Measurements from ENCODE around the gene CD300H. TPM values are rescaled to one million over a fixed set of nuclear protein-coding genes. Genes with fewer than 3 reads are reported as not detected.
A peak's percentile ranks its signal among the peaks of the same experiment; 100 is the strongest.

The CD300H gene
- total RNA-seq, 2 donors from 2014 or later = not detected

DNA sequence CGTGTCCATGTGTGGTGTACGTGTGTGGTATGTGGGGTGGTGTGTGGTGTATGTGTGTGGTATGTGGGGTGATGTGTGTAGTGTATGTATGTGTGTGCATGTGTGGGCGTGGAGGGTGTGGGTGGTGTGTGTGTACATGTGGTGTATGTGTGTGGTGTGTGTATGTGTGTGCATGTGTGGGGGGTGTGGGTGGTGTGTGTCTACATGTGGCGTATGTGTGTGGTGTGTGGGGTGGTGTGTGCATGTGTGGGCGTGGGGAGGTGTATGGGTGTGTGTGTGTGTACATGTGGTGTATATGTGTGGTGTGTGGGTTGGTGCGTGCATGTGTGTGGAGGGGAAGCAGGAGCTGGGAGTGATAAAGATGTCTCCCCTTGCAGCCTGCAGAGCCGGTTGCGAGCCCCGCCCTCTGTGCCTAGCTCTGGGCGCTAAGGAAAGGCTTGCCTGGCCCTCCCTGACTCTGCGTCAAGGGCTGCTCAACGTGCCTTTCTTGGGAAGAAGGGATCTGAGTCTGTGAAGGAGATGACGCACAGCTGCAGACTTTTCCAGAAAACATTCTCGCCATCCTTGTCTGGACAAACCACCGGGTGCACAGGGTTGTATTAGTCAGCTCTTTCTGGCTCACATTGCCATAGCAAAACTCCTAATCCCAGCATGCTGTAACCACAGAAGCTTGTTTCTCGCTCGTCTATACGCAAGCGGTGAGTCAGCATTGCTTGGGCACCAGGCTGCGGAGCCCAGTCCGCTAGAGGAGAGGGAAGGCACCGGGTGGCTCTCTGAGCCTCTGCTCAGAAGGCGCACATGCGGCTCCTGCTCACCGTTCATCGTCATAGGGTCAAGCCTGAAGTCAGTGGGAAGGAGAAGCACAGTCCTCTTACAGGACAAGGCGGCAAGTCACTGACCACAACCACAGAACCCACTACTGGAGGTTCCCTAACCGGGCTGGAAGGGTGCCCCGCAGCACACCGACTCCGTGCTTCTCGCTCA, 2.0 kb upstream of the CD300H start:
- H3K27ac ChIP-seq = no peak overlapping the region
- ATAC-seq (ENCODE audit: insufficient number of reproducible peaks, low FRiP score, low read depth) (peak; percentile 66), DNase-seq (ENCODE audit: low spot score) (peak; percentile 35)
- no peaks in the 10 kb centered on the region for H3K9me3 ChIP-seq
- H3K27me3 ChIP-seq (replicated peaks; ENCODE audit: insufficient read depth) = no peaks in the 10 kb centered on the region
- H3K4me1 ChIP-seq (ENCODE audit: control insufficient read depth in 1 of 2, low read depth in 2 of 2) = peaks cover 0 to 4% of the 10 kb centered on the region in 2 donors
- TF ChIP-seq, protein P1, sequence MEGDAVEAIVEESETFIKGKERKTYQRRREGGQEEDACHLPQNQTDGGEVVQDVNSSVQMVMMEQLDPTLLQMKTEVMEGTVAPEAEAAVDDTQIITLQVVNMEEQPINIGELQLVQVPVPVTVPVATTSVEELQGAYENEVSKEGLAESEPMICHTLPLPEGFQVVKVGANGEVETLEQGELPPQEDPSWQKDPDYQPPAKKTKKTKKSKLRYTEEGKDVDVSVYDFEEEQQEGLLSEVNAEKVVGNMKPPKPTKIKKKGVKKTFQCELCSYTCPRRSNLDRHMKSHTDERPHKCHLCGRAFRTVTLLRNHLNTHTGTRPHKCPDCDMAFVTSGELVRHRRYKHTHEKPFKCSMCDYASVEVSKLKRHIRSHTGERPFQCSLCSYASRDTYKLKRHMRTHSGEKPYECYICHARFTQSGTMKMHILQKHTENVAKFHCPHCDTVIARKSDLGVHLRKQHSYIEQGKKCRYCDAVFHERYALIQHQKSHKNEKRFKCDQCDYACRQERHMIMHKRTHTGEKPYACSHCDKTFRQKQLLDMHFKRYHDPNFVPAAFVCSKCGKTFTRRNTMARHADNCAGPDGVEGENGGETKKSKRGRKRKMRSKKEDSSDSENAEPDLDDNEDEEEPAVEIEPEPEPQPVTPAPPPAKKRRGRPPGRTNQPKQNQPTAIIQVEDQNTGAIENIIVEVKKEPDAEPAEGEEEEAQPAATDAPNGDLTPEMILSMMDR (IDR thresholded peaks at IDR 0.05) = no peak
- no peaks in the 10 kb centered on the region for H3K36me3 ChIP-seq
- H3K4me3 ChIP-seq = no peak overlapping the region

DNA sequence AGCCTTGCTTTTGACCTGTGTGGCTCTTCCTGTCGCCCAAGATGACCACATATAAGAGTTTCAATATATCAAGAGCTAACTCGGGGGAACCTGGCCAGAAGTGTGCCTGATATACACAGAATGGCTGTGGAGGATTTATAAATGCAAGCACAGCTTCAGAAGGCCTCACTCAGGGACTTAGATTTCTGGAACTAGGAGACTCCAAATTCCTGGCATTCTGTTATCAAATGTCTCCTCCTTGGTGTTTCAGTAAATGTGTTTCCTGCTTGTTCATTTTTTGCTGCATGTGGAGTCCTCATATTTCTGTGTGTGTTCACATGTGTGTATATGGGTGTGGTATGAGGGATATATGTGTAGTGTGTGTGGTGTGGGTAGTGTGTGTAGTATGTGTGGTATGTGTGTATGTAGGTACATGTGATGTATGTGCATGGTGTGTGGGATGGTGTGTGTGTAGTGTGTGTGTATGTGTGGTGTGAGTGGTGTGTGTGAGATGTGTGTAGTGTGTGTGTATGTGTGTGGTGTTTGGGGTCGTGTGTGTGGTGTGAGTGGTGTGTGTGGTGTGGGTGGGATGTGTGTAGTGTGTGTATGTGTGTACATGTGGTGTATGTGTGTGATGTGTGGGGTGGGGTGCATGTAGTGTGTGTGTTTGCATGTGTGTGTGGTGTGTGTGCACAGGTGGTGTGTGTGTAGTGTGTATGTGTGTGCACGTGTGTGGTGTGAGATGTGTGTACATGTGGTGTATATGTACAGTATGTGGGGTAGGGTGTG, 981 bp upstream of the CD300H start:
- TF ChIP-seq, protein P1 (IDR thresholded peaks at IDR 0.05) = no peak
- DNase-seq (ENCODE audit: low spot score) = no peak
- no peaks in the 10 kb centered on the region for H3K9me3 ChIP-seq
- no peak for ATAC-seq (ENCODE audit: insufficient number of reproducible peaks, low FRiP score, low read depth)
- no peak overlapping the region for H3K4me3 ChIP-seq
- no peaks in the 10 kb centered on the region for H3K27me3 ChIP-seq (replicated peaks; ENCODE audit: insufficient read depth)
- no peak overlapping the region for H3K27ac ChIP-seq
- H3K4me1 ChIP-seq (ENCODE audit: control insufficient read depth in 1 of 2, low read depth in 2 of 2) = peaks cover 0 to 4% of the 10 kb centered on the region in 2 donors
- H3K36me3 ChIP-seq = no peaks in the 10 kb centered on the region

DNA sequence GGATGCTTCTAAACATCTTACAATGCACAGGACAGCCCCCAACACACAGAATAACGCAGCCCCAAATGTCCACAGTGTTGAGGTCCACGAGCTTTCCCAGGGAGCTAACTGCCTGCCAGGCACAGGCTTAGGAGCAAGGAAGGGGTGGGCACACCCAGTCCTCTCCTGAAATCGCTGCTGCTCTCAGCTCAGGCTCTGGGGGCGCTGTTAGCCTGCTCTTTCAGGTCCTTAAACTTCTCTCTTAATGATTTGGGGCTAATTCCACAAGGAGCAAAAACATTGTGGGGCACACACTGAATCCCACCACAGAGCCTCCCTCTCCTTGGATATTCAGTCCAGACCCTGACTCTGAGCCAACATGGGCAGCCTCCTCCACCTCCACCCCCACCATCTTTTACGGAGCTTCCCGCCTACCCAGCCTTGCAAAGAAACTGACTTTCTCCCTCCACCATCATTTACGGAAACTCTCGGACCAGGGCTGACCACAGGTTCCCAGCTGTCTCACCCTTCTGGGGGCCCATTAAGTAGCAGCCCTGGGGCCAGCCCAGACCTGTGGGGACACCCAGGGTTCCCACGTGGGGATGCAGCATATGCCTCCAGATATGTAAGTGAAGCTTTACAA, 1.1 kb downstream of the CD300H start:
- Histone ChIP-seq H3K27ac (no peak overlapping the region), H3K27me3 (replicated peaks; ENCODE audit: insufficient read depth) (no peaks in the 10 kb centered on the region), H3K9me3 (no peaks in the 10 kb centered on the region), H3K4me3 (no peak overlapping the region), H3K4me1 (ENCODE audit: control insufficient read depth in 1 of 2, low read depth in 2 of 2) (peaks cover 0 to 4% of the 10 kb centered on the region in 2 donors), H3K36me3 (no peaks in the 10 kb centered on the region)
- DNase-seq (ENCODE audit: low spot score) = no peak
- no peak for ATAC-seq (ENCODE audit: insufficient number of reproducible peaks, low FRiP score, low read depth)
- TF ChIP-seq, protein P1 (IDR thresholded peaks at IDR 0.05) = no peak

DNA sequence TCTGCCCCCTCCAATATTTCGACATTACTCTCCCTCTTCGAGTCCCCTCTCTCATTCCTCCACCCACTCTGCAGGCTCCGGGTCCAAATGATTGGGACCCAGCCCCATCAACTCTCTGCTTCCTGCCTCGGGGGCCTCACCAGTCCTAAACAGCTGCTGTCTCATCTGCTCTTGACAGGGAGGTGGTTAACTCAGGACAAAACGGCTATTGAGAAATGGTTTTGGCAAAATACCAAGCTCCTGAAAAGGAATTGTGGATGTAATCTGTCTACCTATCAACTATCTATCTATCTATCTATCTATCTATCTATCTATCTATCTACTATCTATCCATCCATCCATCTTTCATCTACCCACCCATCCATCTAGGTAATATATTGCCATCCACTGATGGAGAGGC, 2.2 kb downstream of the CD300H start:
- peaks cover 0 to 4% of the 10 kb centered on the region in 2 donors for H3K4me1 ChIP-seq (ENCODE audit: control insufficient read depth in 1 of 2, low read depth in 2 of 2)
- H3K27ac ChIP-seq = no peak overlapping the region
- TF ChIP-seq, protein P1 (IDR thresholded peaks at IDR 0.05) = no peak
- no peak overlapping the region for H3K4me3 ChIP-seq
- ATAC-seq (ENCODE audit: insufficient number of reproducible peaks, low FRiP score, low read depth) = no peak
- H3K27me3 ChIP-seq (replicated peaks; ENCODE audit: insufficient read depth) = no peaks in the 10 kb centered on the region
- H3K9me3 ChIP-seq = no peaks in the 10 kb centered on the region
- no peaks in the 10 kb centered on the region for H3K36me3 ChIP-seq
- no peak for DNase-seq (ENCODE audit: low spot score)

DNA sequence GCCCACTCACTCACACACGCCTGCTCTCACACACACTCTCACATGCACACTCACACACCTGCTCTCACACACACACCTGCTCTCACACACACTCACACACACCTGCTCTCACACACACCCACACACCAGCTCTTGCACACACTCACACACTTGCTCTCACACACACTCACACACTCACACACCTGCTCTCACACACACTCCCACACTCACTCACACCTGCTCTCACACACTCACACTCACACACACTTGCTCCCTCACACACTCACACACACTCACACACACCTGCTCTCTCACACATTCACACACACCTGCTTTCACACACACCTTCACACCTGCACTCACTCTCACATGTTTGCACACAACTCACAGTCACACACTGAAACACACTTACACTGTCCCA, 4.0 kb downstream of the CD300H start:
- Histone ChIP-seq H3K9me3 (no peaks in the 10 kb centered on the region), H3K4me3 (no peak overlapping the region), H3K27ac (no peak overlapping the region), H3K4me1 (ENCODE audit: control insufficient read depth in 1 of 2, low read depth in 2 of 2) (peaks cover 0 to 4% of the 10 kb centered on the region in 2 donors), H3K36me3 (no peaks in the 10 kb centered on the region), H3K27me3 (replicated peaks; ENCODE audit: insufficient read depth) (no peaks in the 10 kb centered on the region)
- no peak for DNase-seq (ENCODE audit: low spot score)
- no peak for ATAC-seq (ENCODE audit: insufficient number of reproducible peaks, low FRiP score, low read depth)
- TF ChIP-seq, protein P1 (IDR thresholded peaks at IDR 0.05) = no peak
